NCI-H2227 (cell line): ENCODE data around the gene MYH11.
"Not testable (repeated sequence)": the region's sequence is repeated elsewhere in the genome, so short reads cannot be mapped to it uniquely, and the experiment has no call there.

Experiments
- DNase-seq: peaks from one replicate; lab custom pipeline; 2025; ENCODE audit not compliant: unreplicated experiment; lab: John Stamatoyannopoulos, UW

Gene MYH11

DNA sequence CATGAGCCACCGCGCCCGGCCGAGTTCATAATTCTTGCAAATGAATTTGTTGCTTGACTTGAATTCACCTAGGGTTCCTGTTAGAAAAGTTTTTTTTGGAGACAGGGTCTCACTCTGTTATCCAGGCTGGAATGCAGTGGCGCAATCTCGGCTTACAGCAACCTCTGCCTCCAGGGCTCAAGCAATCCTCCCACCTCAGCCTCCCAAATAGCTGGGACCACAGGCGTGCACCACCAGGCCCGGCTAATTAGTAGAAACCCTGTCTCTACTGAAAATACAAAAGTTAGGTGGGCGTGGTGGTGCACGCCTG, 99.8 kb downstream of the MYH11 start:
- DNase-seq: no peak

DNA sequence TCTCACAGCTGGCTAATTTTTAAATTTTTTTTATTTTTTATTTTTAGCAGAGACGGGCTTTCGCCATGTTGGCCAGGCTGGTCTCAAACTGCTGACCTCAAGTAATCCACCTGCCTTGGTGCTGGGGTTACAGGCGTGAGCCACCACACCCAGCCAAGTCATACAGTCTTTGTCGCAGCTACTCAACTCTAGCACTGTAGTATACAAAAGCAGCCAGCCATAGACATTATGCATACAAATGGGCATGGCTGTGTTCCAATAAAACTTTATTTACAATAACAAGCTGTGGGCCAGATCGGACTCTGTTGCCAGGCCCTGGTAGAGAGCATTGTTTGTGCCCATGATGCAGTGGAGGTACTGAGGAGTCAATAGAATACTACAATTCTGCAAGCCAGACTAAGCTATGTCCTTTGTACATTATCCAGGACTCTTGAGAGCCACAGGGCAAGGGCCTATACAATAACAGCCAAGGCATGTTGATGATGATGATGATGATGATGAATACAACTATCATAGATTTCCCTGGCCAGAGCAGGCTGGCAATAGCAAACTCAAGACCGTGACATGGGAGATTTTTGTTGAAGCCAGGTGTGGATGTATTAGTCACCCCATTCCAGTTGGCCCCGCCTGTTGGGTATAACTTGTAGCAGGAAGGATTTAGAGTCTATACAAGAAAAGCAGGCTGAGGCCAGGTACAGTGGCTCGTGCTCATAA, 101.8 kb downstream of the MYH11 start:
- no peak for DNase-seq

DNA sequence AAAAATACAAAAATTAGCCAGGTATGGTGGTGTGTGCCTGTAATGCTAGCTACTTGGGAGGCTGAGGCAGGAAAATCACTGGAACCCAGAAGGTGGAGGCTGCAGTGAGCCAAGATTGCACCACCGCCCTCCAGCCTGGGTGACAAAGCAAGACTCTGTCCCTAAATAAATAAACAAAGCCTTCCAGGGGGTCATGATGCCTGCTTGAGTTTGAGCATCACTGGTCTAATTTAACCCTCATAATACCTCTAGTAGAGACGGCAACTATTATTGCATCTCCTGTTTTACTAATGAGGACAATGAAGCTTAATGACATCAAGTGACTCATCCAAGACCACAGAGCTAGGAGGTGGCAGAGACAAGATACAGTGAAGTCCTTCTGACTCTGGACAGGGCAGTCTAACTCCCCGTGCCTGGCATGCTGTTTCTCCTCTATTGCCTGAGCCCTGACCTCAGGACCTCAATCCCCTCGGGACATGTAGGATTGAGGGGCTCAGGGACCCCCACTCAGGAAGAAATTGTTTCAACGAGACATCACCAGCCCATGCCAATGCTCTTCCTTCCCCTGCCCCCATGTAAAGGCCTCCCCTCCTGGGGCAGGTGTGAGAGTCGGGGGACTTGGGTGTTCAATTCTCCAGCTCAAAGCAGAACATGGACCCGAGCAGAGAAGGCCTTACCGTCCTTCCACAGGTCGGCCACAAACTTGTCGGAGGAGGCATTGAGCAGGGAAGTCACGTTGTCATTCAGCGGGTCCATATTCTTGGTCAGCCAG, 103.9 kb downstream of the MYH11 start:
- no peak for DNase-seq

DNA sequence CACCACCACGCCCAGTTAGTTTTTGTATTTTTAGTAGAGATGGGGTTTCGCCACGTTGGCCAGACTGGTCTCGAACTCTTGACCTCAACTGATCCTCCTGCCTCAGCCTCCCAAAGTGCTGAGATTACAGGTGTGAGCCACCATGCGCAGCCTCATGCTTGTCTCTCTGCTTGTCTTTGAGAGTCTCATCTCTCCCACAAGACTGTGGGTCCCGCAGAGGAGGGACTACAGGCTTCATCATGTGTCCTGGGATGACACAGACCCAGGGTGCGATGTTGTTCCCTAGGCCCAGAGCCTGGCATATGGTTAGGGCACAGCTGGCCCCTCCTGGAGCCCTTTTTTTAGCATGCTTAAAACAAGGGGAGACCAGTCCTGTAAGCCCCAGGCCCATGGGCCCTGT, 104.9 kb downstream of the MYH11 start:
- no peak for DNase-seq

DNA sequence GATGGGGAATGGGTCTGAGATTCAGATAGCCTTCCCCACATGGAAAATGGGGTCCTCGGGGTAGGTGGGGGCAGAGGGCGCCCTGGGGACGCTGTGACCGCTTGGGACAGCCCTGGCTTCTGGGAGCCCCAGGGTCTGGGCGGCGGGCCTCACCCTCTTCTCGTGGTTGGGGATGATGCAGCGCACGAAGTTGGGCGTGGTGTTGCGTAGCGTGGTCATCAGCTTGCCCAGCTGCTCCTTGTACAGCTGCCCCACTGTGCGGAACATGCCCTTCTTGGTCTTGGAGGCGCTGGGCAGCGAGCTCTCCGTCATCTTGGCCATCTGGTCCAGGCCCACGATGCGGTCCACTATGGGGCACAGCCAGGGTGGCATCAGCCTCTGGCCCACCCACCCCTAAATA, 106.8 kb downstream of the MYH11 start:
- no peak for DNase-seq

DNA sequence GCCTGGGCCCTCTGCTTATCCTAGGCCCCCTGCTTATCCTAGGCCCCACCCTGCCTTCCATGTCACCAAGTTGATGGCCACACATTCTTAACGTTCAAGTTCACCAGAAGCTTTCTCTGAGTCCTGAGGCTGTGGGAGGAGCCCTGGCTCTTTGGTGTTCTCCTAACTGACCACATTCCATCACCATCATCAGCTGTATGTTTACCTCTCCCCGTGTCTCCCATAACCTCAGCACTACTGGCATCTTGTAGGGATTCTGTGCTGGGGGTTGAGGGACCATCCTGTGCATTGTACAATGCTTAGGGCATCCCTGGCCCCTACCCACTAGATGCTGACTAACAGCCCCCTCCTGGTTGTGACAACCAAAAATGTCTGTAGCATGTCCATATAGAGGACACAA, 107.5 kb downstream of the MYH11 start:
- DNase-seq: no peak

DNA sequence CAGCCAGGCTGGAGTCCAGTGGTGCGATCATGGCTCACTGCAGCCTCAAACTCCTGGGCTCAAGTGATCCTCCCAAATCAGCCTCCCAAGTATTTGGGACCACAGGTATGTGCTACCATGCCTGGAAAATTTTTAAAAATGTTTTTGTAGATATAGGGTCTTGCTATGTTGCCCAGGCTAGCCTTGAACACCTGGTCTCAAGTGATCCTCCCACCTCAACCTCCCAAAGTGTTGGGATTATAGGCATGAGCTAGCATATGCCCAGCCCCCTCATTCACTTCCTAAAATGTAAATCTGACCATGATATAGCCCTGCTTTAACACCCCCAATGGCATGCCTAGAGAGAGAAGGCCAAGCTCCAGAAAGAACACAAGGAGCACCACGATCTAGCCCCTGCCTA, 108.2 kb downstream of the MYH11 start:
- no peak for DNase-seq

DNA sequence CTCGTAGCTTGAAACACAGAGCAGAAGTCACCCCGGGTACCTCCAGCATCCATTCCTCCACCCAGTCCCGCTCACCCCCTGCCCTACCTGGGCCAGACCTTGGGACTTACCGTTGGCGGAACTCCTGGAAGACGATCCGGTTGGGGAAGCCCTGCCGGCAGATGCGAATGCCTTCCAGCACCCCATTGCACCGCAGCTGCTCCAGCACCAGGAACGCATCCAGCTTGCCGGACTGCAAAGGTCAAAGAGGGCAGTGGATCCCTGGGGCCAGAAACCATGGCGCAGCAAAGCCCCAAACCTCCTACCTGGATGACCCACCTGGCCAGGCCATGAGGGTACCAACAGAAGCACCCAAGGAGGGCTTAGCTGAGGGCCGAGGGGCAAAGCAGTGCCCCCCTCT, 108.9 kb downstream of the MYH11 start:
- no peak for DNase-seq

DNA sequence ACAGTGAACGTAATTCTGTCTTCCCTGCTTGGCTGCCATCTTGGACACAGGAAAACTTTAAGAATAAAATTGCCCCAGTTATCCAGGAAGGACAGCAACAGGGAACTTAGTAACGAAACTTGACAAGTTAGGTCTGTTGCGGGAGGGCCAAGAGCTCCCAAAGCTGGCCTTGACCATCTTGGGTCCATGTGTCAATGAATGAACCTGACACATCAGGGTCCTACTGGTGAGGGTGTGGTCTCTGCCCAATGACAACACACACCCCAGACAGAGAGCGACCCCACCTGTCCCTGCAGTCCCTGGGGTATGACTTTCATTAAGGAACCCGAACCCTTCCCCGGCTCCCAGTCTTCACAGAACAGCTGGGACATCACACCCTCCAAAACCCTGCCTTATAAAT, 110.5 kb downstream of the MYH11 start:
- no peak for DNase-seq

DNA sequence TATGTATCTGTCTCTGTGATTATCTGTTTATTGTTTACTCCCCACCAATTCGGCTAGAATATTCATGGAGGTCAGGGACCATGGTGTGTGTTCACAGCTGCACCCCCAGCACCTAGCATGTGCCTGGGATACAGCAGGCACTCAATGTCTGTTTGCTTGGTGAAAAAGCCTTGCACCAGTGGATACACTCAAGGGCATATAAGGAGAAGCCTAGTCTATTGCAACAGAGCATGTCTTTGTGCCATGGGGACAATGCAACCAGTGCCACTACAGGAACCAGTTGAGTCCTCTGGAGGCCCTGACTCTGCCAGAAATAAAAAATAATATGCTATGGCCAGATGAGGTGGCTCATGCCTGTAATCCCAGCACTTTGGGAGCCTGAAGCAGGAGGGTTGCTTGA, 113.2 kb downstream of the MYH11 start:
- no peak for DNase-seq

DNA sequence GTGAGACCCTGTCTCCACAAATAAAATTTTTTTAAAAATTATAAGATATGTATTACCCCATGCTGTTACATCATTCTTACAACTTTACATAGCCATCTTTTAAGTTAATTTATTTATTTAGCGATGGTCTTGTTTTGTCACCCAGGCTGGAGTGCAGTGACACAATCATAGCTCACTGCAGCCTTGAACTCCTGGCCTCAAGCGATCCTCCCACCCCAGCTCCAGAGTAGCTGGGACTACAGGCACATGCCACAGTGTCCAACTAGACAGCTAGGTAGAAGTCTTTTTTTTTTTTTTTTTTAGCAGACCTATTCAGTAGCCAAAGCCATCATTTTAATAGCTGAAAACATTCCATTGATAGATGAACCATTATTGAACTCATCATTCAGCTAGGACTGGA, 114.1 kb downstream of the MYH11 start:
- no peak for DNase-seq

DNA sequence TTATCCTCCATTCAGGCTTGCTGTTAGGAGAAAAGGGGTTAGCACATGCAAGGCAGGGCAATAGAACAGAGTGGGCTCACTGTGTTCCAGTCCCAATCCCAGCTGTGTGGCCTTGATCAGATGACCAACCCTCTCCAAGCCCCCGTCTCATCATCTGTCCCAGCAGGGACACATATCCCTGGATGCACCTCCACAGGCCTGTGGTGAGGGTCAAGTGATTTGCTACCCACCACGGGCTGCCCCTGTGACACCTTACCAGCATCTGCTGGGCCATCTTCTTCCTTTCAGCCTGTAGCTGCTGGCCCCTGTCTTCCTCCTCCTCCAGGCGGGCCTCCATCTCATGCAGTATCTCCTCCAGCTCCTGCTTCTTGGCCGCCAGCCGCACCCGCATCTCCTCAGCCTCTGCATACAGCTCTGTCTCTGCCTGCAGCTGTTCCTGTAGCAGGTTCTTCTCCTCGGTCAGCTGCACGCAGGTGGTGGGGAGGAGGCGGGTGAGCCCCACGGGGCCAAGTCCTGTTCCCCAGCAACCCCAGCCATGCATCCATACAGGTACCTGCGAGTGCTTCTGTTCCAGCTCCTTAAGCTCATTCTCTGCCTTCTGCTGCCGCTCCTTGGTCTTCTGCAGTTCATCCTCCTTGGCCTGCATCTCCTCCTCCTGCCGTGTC, 115.5 kb downstream of the MYH11 start:
- no peak for DNase-seq

DNA sequence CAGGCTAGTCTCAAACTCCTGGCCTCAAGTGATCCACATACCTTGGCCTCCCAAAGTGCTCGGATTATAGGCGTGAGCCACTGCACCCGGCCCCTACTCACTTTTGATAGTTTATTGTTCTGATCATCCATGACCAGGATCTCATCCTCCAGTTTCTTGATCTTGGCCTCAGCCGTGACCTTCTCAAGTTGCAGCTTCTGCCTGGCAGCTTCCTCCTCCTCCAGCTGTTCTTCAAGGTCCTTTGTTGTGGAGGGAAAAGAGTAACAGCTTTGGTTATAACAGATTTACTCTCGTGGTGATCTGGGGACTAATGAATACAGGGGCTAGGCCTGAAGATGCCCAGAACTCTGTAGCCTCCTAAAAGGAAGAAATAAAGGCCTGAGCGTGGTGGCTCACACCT, 116.9 kb downstream of the MYH11 start:
- no peak for DNase-seq

DNA sequence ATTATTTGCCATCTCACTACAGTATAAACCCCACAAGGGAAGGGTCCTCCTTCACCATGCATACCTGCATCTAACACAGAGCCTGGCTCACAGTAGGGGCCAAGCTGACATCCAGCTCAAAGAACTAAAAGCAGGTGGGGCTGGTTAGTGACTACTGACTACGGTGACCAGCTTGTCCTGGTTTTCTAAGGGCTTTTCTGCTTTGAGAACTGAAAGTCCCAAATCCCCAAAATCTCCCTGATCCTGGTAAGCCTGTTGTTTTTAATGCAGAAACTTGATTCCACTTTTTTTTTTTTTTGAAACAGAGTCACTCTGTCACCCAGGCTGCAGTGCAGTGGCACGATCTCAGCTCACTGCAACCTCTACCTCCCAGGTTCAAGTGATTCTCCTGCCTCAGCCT, 117.4 kb downstream of the MYH11 start:
- no peak for DNase-seq

DNA sequence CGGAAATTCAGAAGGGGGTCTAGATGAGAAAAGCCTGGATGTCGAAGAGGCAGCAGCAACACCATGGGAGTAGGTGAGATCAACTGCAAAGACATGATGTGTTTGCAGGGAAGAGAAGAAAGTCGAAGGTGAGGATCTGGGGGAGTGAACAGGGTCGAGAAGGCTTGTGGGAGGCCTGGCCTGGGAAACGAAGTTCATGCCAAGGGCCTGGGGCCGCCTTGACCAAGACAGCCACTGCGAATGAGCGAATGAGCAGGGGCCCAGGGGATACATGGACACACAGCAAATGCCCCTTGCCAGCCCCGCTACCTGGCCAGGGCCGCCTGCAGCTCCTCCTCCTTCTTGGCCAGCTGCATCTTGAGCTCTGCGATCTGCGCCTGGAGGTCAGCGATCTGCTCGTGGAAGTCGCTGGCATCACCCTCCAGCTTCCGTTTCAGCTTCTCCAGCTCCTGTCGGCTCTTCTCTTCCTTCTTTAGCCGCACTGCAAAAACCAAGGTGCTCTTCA, 119.6 kb downstream of the MYH11 start:
- DNase-seq: no peak

DNA sequence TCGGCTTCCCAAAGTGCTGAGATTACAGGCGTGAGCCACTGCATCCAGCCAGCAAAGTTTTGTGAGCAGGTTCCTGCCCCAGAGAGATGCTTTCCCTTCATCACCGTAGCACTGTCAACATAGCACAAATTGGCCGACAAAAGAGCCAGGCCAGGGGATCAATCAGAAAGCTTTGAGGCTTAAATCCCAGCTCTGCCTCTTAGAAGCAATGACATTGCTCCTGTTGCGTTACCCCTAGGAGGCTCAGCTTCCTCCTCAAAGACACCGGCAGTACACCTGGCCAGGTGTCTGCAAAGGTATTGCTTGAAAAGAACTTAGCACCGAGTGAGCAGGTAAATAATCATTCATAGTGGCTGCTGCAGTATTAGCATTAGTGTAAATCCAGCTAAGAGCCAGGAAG, 120.3 kb downstream of the MYH11 start:
- no peak for DNase-seq

DNA sequence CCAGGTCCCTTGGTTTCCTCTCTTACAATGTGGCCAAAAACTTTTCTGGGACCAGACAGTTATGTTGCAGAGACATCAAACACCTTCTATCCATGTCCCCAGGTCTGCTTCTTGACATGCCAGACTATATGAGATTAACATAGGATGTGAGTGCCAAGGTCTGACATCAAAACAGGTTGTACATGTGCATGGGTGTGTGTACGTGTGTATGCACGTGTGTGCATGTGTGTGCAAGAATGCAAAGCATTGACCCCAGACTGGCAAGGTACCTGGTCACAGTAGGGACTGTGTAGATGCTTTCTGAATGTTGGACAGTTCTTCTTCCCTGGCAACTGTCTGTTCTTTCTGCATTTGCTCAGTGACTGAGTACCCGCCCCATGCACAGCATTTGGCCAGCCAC, 121.2 kb downstream of the MYH11 start:
- no peak for DNase-seq

DNA sequence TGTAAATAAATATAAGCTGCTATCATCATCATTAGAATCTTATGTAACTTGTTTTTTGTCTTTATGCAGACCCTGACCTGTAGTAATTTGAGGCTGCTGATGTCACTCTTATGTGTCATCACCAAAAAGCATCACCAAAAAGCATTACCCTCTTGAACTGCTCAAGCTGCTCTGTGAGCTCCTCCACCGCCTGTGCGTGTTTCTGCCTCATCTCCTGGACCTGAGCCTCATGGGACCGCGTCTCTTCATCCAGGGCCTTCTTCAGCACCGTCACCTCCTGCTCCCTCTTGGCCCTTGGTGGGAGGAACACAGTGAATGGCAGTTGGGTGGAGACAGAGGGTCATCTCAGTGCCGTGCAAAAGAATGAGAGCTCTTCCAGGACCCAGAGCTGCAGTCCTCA, 124.4 kb downstream of the MYH11 start:
- DNase-seq: no peak

DNA sequence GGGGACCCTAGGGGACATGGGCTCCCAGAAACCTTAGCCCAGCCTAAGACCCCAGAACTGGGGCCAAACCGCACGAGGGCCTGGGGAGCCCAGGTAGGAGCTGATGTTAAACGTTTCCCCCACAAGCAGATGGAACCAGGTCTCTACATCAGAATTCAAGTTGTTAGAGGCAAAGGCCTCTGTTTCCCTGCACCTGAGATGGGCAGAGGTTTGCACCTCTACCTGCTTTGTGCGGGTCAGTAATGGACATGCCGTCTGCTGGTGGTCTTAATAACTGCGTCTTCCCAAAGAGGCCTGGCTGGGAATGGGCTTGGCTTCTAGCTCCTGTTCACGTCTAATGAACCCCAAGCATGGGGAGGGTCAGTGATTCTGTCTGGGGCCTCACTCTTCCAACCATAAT, 127.7 kb downstream of the MYH11 start:
- DNase-seq: no peak

DNA sequence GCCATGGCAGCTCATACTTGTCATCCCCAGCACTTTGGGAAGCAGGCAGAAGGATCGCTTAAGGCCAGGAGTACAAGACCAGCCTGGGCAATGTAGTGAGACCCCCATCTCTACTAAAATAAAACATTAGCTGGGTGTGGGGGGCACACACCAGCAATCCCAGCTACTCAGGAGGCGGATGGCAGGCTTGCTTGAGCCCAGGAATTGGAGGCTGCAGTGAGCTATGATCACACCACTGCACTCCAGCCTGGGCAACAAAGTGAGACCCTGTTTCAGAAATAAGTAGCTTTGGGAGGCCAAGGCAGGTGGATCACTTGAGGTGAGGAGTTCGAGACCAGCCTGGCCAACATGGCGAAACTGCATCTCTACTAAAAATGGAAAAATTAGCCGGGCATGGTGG, 129.1 kb downstream of the MYH11 start:
- DNase-seq: not testable (repeated sequence)

DNA sequence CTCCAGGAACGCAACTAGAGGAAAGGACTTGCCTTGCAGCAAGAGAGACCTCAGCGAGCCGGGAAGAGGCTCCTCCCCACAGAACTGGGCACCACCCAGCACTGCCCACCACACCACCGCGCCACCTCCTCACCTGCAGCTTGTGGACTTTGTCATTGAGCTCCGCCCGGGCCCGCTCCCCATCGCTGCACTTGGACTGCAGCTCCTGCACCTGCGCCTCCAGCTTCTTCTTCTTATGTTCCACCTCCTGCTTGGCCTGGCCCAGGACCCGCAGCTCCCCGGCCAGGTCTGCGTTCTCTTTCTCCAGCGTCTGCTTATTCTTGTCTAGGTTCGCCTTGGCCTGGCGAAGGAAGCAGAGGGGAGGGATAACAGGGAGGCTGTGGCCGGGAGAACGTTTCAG, 130.1 kb downstream of the MYH11 start:
- no peak for DNase-seq

DNA sequence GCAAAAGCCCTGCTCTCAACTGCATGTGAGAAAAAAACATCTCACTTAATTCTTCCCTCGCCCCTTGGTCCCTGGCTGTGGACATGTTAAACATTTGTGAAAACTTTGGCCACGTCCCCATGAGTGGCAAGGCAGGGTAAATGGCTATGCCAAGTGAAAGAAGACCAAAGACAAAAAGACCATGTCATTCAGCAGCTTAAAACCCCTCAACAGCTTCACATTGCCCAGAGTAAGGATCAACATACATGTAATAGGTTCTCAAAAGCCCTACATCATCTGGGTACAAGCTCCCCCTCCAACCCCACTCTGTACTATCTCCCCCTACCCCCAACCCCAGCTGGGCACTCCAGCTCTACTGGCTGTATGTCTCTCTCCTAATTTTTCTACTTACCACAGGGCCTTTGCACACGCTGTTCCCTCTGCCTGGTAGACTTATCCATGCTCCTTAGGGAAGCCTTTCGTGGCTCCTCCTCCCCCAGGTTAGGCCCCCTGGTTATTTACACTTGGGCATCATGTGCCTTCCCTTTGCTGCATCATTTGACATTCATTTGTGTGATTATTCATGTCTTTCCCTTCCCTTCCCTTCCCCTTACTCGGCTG, 131.1 kb downstream of the MYH11 start:
- no peak for DNase-seq
